CD4-positive, alpha-beta T cell (primary cell): ENCODE data around the gene WDFY3. TPM values are rescaled to one million over a fixed set of nuclear protein-coding genes. Genes with fewer than 3 reads are reported as not detected.

ENCODE experiments used
- ATAC-seq: fragments of 200-7000 bp; cut with Tn5 transposase; one replicate; pipeline ENCODE4 v1.10.0; 2022; ENCODE audit warnings: mild to moderate bottlenecking; ENCODE audit not compliant: poor library complexity
- CTCF ChIA-PET: fragments of 350-600 bp; sonication (Branson Sonifier 250); formaldehyde crosslinking; loops from one replicate; lab custom pipeline; 2021; ENCODE audit warnings: antibody characterized with exemption, inconsistent platforms; lab: Charles Lee
- POLR2A ChIA-PET: fragments of 350-600 bp; sonication (Branson Sonifier 250); formaldehyde crosslinking; loops from one replicate; lab custom pipeline; 2021; ENCODE audit warnings: antibody characterized with exemption, inconsistent platforms; lab: Charles Lee
- DNase-seq, 14 experiments: peaks; one replicate each; pipeline ENCODE4 v3.0.0-alpha.2; 2013 to 2020; ENCODE audit warnings: mixed read lengths in 2 of 14
- H3K27ac ChIP-seq, 2 donors: one replicate each; pipeline versions ENCODE4 v1.5.1 to v1.7.0; 2013; ENCODE audit warnings: low read length in 2 of 2, low read depth in 1 of 2, mild to moderate bottlenecking in 1 of 2
- H3K27me3 ChIP-seq, 2 experiments: 1 replicate in 1 of 2; 2 replicates in 1 of 2; pipeline versions ENCODE4 v1.6.1 to v1.7.0; 2013; ENCODE audit warnings: low read length in 2 of 2, control low read depth in 1 of 2, mild to moderate bottlenecking in 1 of 2, moderate library complexity in 1 of 2; ENCODE audit not compliant: insufficient read depth in 2 of 2, control insufficient read depth in 1 of 2
- H3K36me3 ChIP-seq: one replicate; pipeline ENCODE4 v1.6.1; 2013; ENCODE audit warnings: low read length, control low read depth; ENCODE audit not compliant: insufficient read depth
- H3K4me1 ChIP-seq: one replicate; pipeline ENCODE4 v1.6.1; 2013; ENCODE audit warnings: low read length, control low read depth; ENCODE audit not compliant: insufficient read depth
- H3K4me3 ChIP-seq: one replicate; pipeline ENCODE4 v1.5.1; 2013; ENCODE audit warnings: mild to moderate bottlenecking, low read length, moderate library complexity
- H3K9me3 ChIP-seq, 2 experiments: 1 replicate in 1 of 2; 2 replicates in 1 of 2; pipeline versions ENCODE4 v1.6.1 to v1.7.0; 2013; ENCODE audit warnings: low read length in 2 of 2, mild to moderate bottlenecking in 2 of 2, control low read depth in 1 of 2, moderate library complexity in 1 of 2; ENCODE audit not compliant: control insufficient read depth in 1 of 2, insufficient read depth in 1 of 2
- H3K27ac Mint-ChIP-seq: one replicate; pipeline ENCODE4 v1.8.0; 2020; ENCODE audit warnings: mixed read lengths
- H3K27me3 Mint-ChIP-seq: one replicate; pipeline ENCODE4 v1.8.0; 2021; ENCODE audit warnings: mixed read lengths
- H3K36me3 Mint-ChIP-seq: one replicate; pipeline ENCODE4 v1.8.0; 2021; ENCODE audit warnings: low read depth, mixed read lengths
- H3K4me1 Mint-ChIP-seq: one replicate; pipeline ENCODE4 v1.8.0; 2021; ENCODE audit warnings: low read depth, mixed read lengths
- H3K4me3 Mint-ChIP-seq: one replicate; pipeline ENCODE4 v1.8.0; 2020; ENCODE audit warnings: mild to moderate bottlenecking, mixed read lengths
- H3K9me3 Mint-ChIP-seq: one replicate; pipeline ENCODE4 v1.8.0; 2020; ENCODE audit warnings: mixed read lengths
- CTCF ChIP-seq: fragments of 200-600 bp; IDR thresholded peaks from one replicate; pipeline ENCODE4 v1.8.0; 2022; ENCODE audit warnings: antibody characterized with exemption, mild to moderate bottlenecking
- intact Hi-C, 2 experiments: fragments of 100-400 bp; cut with DNase I in 1 of 2; cut with micrococcal nuclease in 1 of 2; formaldehyde crosslinking; loops; one replicate each; pipeline versions ENCODE4 v1.15.1 to v1.9.0; 2023 to 2025; cut with DNase I, micrococcal nuclease
- polyA plus RNA-seq, 2 donors: library from polyadenylated mRNA; unstranded; fragments of 120-200 nt; gene quantifications; one replicate each; pipeline ENCODE4 v1.2.1, GENCODE V29; 2013
- total RNA-seq, 174 experiments: library from RNA in 2 of 174; stranded (reverse) in 2 of 174; gene quantifications; one replicate each; pipeline ENCODE4 v1.2.3 and lab custom pipeline; 2021 to 2026

Gene WDFY3
- total RNA-seq (under 1 TPM; 0.60 to 0.75 TPM), total RNA-seq (lab: John Stamatoyannopoulos, UW) (0.13 to 5.7 (median 0.84) reads per million in 172 experiments)
- 3.3 TPM for polyA plus RNA-seq (2013, experiment 1 of 2)
- polyA plus RNA-seq (2013, experiment 2 of 2): 2.6 TPM

GRCh38 chr4:84966382-84967242 is at the start of gene WDFY3:
TSS of gene WDFY3 (minus strand) at chr4:84966690. CDS start at chr4:84860591, 106,099 bp downstream.
- intact Hi-C loops: loop anchor here in 1 of 2 experiments (5.0 kb wide), 1 partner anchor 389 kb away; no protein-coding TSS in a partner anchor
- DNase-seq: peak in 3 of 14 experiments; percentile 5 to 60 (median 55)
- POLR2A ChIA-PET: no interaction called here

GRCh38 chr4:85005865-85006377 is 39.4 kb upstream of the WDFY3 start:
- POLR2A ChIA-PET: no interaction called here
- H3K36me3 ChIP-seq: no peaks in the 10 kb centered on the region
- Mint-ChIP-seq H3K9me3 (peaks cover 3% of the 10 kb centered on the region), H3K4me1 (no peaks in the 10 kb centered on the region), H3K4me3 (no peak overlapping the region), H3K36me3 (no peaks in the 10 kb centered on the region), H3K27me3 (no peaks in the 10 kb centered on the region), H3K27ac (no peak overlapping the region)
- no peaks in the 10 kb centered on the region for H3K27me3 ChIP-seq
- H3K4me3 ChIP-seq: no peak overlapping the region
- DNase-seq (no peak), ATAC-seq (no peak)
- peaks cover 0 to 6% of the 10 kb centered on the region in 2 experiments for H3K9me3 ChIP-seq
- CTCF ChIA-PET: no interaction called here
- intact Hi-C loops: no loop called here
- H3K27ac ChIP-seq: no peak overlapping the region
- no peak for TF ChIP-seq CTCF
- no peaks in the 10 kb centered on the region for H3K4me1 ChIP-seq

More at GRCh38 chr4:84966382-84967242, at the start of gene WDFY3:
- H3K36me3 Mint-ChIP-seq: no peaks in the 10 kb centered on the region
- ATAC-seq: no peak
- H3K4me3 Mint-ChIP-seq: peak within 1 kb of the TSS; percentile 79
- H3K27ac Mint-ChIP-seq: no peak within 1 kb of the TSS
- Histone ChIP-seq H3K4me3 (peak within 1 kb of the TSS; percentile 43), H3K27ac (no peak within 1 kb of the TSS), H3K9me3 (peaks cover 0 to 11% of the 10 kb centered on the region in 2 experiments), H3K27me3 (peaks cover 15 to 56% of the 10 kb centered on the region in 2 experiments), H3K36me3 (no peaks in the 10 kb centered on the region), H3K4me1 (peaks cover 11% of the 10 kb centered on the region)
- CTCF ChIA-PET: no interaction called here
- no peak for TF ChIP-seq CTCF
- peaks cover 11% of the 10 kb centered on the region for H3K4me1 Mint-ChIP-seq
- peaks cover 68% of the 10 kb centered on the region for H3K27me3 Mint-ChIP-seq
- no peaks in the 10 kb centered on the region for H3K9me3 Mint-ChIP-seq

GRCh38 chr4:85000343-85000742 is 33.9 kb upstream of the WDFY3 start:
- no peak for TF ChIP-seq CTCF
- H3K27me3 ChIP-seq: no peaks in the 10 kb centered on the region
- intact Hi-C loops: no loop called here

More at GRCh38 chr4:85000343-85000742, 33.9 kb upstream of the WDFY3 start:
- ChIA-PET POLR2A (no interaction called here), CTCF (no interaction called here)
- H3K27me3 Mint-ChIP-seq: no peaks in the 10 kb centered on the region
- Histone ChIP-seq H3K4me1 (no peaks in the 10 kb centered on the region), H3K27ac (no peak overlapping the region), H3K9me3 (peaks cover 0 to 6% of the 10 kb centered on the region in 2 experiments), H3K4me3 (no peak overlapping the region), H3K36me3 (no peaks in the 10 kb centered on the region)
- H3K27ac Mint-ChIP-seq: no peak overlapping the region
- DNase-seq (no peak), ATAC-seq (no peak)
- H3K4me1 Mint-ChIP-seq: no peaks in the 10 kb centered on the region
- no peak overlapping the region for H3K4me3 Mint-ChIP-seq
- no peaks in the 10 kb centered on the region for H3K9me3 Mint-ChIP-seq
- H3K36me3 Mint-ChIP-seq: no peaks in the 10 kb centered on the region
